Erythroblast (primary cell): ENCODE results near the gene E2F8.

Experiments used
- GATA1 ChIP-seq: IDR thresholded peaks from 2 replicates; pipeline ENCODE4 v1.6.1; 2011; ENCODE audit warnings: low read depth, mild to moderate bottlenecking, control low read depth, low read length, moderate library complexity
- POLR2A ChIP-seq: IDR thresholded peaks from 2 replicates; pipeline ENCODE4 v1.6.1; 2011; ENCODE audit warnings: mild to moderate bottlenecking, low read length

GRCh38 chr11:19193916-19194315 lies 46.8 kb downstream of the E2F8 start:
- TF ChIP-seq POLR2A: no peak
- no peak for TF ChIP-seq GATA1
